HG03457 (cell line): ENCODE measurements around the gene LIX1.
"Not testable (repeated sequence)": the region's sequence is repeated elsewhere in the genome, so short reads cannot be mapped to it uniquely, and the experiment has no call there.

Experiments used
- ATAC-seq: cut with Tn5 transposase; IDR thresholded peaks from one replicate; pipeline ENCODE4 v1.9.1; 2021; ENCODE audit warnings: moderate number of reproducible peaks; ENCODE audit not compliant: unreplicated experiment

Gene LIX1

GRCh38 chr5:97141539-97141938 is 872 bp downstream of the LIX1 start:
- no peak for ATAC-seq

GRCh38 chr5:97141031-97141430 is 1.4 kb downstream of the LIX1 start:
- ATAC-seq = no peak

GRCh38 chr5:97140250-97140649 is 2.2 kb downstream of the LIX1 start:
- ATAC-seq = not testable (repeated sequence)

GRCh38 chr5:97136475-97136874 is 5.9 kb downstream of the LIX1 start:
- no peak for ATAC-seq

GRCh38 chr5:97135868-97136267 is 6.5 kb downstream of the LIX1 start:
- ATAC-seq = no peak

GRCh38 chr5:97134634-97135033 is 7.8 kb downstream of the LIX1 start:
- ATAC-seq = no peak

- no peak for ATAC-seq
These were observed 9.3 kb downstream of the LIX1 start for GRCh38 chr5:97133101-97133500.

GRCh38 chr5:97131921-97132320 is 10.5 kb downstream of the LIX1 start:
- no peak for ATAC-seq

GRCh38 chr5:97131139-97131710 is 11.2 kb downstream of the LIX1 start:
- no peak for ATAC-seq

- ATAC-seq = no peak
These were observed 14.7 kb downstream of the LIX1 start for GRCh38 chr5:97127727-97128126.

GRCh38 chr5:97125125-97125683 is 17.2 kb downstream of the LIX1 start:
- no peak for ATAC-seq

GRCh38 chr5:97124335-97124734 is 18.1 kb downstream of the LIX1 start:
- no peak for ATAC-seq

- ATAC-seq = no peak
These were observed 20.6 kb downstream of the LIX1 start for GRCh38 chr5:97121848-97122247.

- no peak for ATAC-seq
These were observed 22.2 kb downstream of the LIX1 start for GRCh38 chr5:97120195-97120594.

- ATAC-seq = no peak
These were observed 23.4 kb downstream of the LIX1 start for GRCh38 chr5:97119007-97119390.

GRCh38 chr5:97118261-97119006 is 24.0 kb downstream of the LIX1 start:
- no peak for ATAC-seq

GRCh38 chr5:97115932-97116331 is 26.5 kb downstream of the LIX1 start:
- ATAC-seq = no peak

- no peak for ATAC-seq
These were observed 30.2 kb downstream of the LIX1 start for GRCh38 chr5:97112230-97112629.

GRCh38 chr5:97111616-97112015 is 30.8 kb downstream of the LIX1 start:
- ATAC-seq = no peak

- no peak for ATAC-seq
These were observed 31.4 kb downstream of the LIX1 start for GRCh38 chr5:97111004-97111403.

- no peak for ATAC-seq
These were observed 35.1 kb downstream of the LIX1 start for GRCh38 chr5:97107318-97107717.

GRCh38 chr5:97106216-97106581 is 36.2 kb downstream of the LIX1 start:
- no peak for ATAC-seq
